Panc1 (cell line): ENCODE data around the gene PDE1A. TPM values are rescaled to one million over a fixed set of nuclear protein-coding genes. Genes with fewer than 3 reads are reported as not detected.

Experiments
- ATAC-seq: fragments of 200-7000 bp; cut with Tn5 transposase; 2 replicates; pipeline ENCODE4 v1.9.1; 2020; ENCODE audit warnings: mild to moderate bottlenecking, moderate library complexity
- BruUV-seq: library from RNA; stranded (reverse); fragments of 400-500 nt; replicated peaks from 2 replicates; lab custom pipeline; 2021; lab: Mats Ljungman, UMichigan
- CTCF ChIA-PET: fragments of 300-600 bp; sonication (Branson Sonifier 250); formaldehyde crosslinking; loops from one replicate; lab custom pipeline; 2022; ENCODE audit warnings: antibody characterized with exemption; lab: Charles Lee
- POLR2A ChIA-PET: fragments of 300-600 bp; sonication (Branson Sonifier 250); formaldehyde crosslinking; loops from one replicate; lab custom pipeline; 2022; ENCODE audit warnings: antibody characterized with exemption; lab: Charles Lee
- DNase-seq: peaks from one replicate; pipeline ENCODE4 v3.0.0-alpha.2; 2010; ENCODE audit warnings: low read depth, low spot score
- H3K27ac ChIP-seq: 2 replicates; pipeline ENCODE4 v1.5.1; 2011; ENCODE audit warnings: mild to moderate bottlenecking, low read length, inconsistent platforms
- H3K27me3 ChIP-seq: fragments of 200-500 bp; sonication (Bioruptor generic); 2 replicates; pipeline ENCODE4 v1.6.0; 2014; ENCODE audit warnings: low read length, inconsistent platforms; ENCODE audit not compliant: control insufficient read depth, insufficient read depth
- H3K36me3 ChIP-seq: fragments of 200-500 bp; sonication (Bioruptor generic); 2 replicates; pipeline ENCODE4 v1.5.1; 2014; ENCODE audit warnings: inconsistent platforms, mild to moderate bottlenecking, low read length, moderate library complexity; ENCODE audit not compliant: control insufficient read depth, insufficient read depth
- H3K4me1 ChIP-seq: 2 replicates; pipeline ENCODE4 v1.5.1; 2011; ENCODE audit warnings: inconsistent platforms, mild to moderate bottlenecking, low read length, moderate library complexity; ENCODE audit not compliant: control insufficient read depth, insufficient read depth
- H3K4me3 ChIP-seq, 2 experiments: 2 replicates each; pipeline ENCODE4 v1.5.1; 2011 to 2012; ENCODE audit warnings: low read depth in 2 of 2, low read length in 2 of 2, mild to moderate bottlenecking in 2 of 2, inconsistent platforms in 1 of 2, moderate library complexity in 1 of 2
- H3K9me3 ChIP-seq: fragments of 200-500 bp; sonication (Bioruptor generic); 2 replicates; pipeline ENCODE4 v1.5.1; 2014; ENCODE audit warnings: low read depth, mild to moderate bottlenecking, inconsistent platforms, low read length, moderate library complexity; ENCODE audit not compliant: control insufficient read depth, insufficient read depth
- POLR2AphosphoS5 ChIP-seq: IDR thresholded peaks from 2 replicates; pipeline ENCODE4 v1.6.1; 2012; ENCODE audit warnings: mild to moderate bottlenecking, low read depth, low read length, moderate library complexity
- SIN3A ChIP-seq: IDR thresholded peaks from 2 replicates; pipeline ENCODE4 v1.6.1; 2012; ENCODE audit warnings: low read depth, mild to moderate bottlenecking, low read length, moderate library complexity, borderline replicate concordance; ENCODE audit not compliant: insufficient read depth
- TCF7L2 ChIP-seq: IDR thresholded peaks from 2 replicates; pipeline ENCODE4 v1.6.1; 2011; ENCODE audit warnings: mild to moderate bottlenecking, low read depth, low read length, inconsistent platforms
- in situ Hi-C: cut with HindIII; loops from 2 replicates; pipeline ENCODE4 v1.10.0; 2016; ENCODE audit warnings: low sequenced_read_pairs, low pct_unique_long_range_greater_than_20kb
- intact Hi-C: fragments of 100-400 bp; cut with micrococcal nuclease; formaldehyde crosslinking; loops from one replicate; pipeline ENCODE4 v1.10.0; 2022; ENCODE audit not compliant: unreplicated experiment
- total RNA-seq: library from RNA; stranded (reverse); gene quantifications from one replicate; pipeline ENCODE4 v1.2.1, GENCODE V29; 2021; ENCODE audit not compliant: unreplicated experiment
- TF ChIP-seq, protein P1 (sequence below): fragments of 450-650 bp; IDR thresholded peaks from 2 replicates; pipeline ENCODE4 v1.5.1; 2017; ENCODE audit warnings: mild to moderate bottlenecking
- TF ChIP-seq, protein P2 (sequence below), 2 experiments: IDR thresholded peaks; 2 replicates each; pipeline ENCODE4 v1.6.1; 2011 to 2012; ENCODE audit warnings: low read depth in 2 of 2, control low read depth in 1 of 2, low read length in 1 of 2, mild to moderate bottlenecking in 1 of 2, moderate library complexity in 1 of 2; ENCODE audit not compliant: insufficient read depth in 1 of 2

Gene PDE1A
- total RNA-seq, 1 experiment from 2014 or later: 0.08 TPM

DNA sequence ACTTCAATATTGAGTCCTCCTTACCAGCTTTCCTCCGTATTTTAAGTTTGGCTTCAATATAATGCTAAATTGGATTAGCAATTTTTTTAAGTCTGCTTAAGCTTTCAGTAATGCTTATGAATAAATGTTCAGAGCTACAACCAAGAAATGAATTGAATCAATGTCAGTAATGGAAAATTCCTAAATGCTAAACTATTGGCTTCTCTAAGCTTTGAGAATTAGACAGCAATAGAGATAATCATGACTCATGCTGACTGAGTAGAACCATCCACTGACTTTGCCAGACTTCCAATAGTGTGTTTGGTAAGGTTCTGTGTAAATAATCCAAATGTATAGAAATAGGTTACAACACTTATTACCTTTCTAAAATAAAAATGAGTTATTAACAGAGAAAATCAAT is 8.9 kb upstream of the PDE1A start:
- no peak overlapping the region for H3K4me3 ChIP-seq

DNA sequence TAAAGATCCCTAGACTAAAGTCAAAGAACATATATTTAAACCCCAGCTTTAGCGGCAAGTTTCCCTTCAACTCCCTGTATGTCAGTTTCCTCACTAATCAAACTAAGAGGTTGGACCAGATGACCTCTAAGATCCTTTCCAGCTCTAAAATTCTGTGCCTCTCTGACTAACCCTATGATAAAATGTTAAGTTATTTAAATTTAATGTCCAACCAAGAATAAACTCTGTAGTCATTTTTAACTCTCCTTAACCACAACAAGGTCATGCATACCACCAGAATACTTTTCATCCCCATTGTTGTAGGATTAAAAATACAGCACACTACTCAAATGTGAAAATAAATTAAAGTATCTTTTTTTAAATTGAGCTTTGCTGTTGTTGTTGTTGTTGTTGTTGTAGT is 5.2 kb upstream of the PDE1A start:
- H3K27me3 ChIP-seq: no peaks in the 10 kb centered on the region
- H3K9me3 ChIP-seq: no peaks in the 10 kb centered on the region
- no peaks in the 10 kb centered on the region for H3K36me3 ChIP-seq
- H3K4me3 ChIP-seq: no peak overlapping the region
- CTCF ChIA-PET: interaction anchor here (0.6 kb wide), 1 partner anchor 8 kb away, joined by 3 read pairs; no protein-coding TSS in a partner anchor
- no peak for ATAC-seq
- TF ChIP-seq SIN3A (no peak), POLR2AphosphoS5 (no peak), TCF7L2 (no peak)
- TF ChIP-seq, protein P1, sequence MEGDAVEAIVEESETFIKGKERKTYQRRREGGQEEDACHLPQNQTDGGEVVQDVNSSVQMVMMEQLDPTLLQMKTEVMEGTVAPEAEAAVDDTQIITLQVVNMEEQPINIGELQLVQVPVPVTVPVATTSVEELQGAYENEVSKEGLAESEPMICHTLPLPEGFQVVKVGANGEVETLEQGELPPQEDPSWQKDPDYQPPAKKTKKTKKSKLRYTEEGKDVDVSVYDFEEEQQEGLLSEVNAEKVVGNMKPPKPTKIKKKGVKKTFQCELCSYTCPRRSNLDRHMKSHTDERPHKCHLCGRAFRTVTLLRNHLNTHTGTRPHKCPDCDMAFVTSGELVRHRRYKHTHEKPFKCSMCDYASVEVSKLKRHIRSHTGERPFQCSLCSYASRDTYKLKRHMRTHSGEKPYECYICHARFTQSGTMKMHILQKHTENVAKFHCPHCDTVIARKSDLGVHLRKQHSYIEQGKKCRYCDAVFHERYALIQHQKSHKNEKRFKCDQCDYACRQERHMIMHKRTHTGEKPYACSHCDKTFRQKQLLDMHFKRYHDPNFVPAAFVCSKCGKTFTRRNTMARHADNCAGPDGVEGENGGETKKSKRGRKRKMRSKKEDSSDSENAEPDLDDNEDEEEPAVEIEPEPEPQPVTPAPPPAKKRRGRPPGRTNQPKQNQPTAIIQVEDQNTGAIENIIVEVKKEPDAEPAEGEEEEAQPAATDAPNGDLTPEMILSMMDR: no peak
- TF ChIP-seq, protein P2, sequence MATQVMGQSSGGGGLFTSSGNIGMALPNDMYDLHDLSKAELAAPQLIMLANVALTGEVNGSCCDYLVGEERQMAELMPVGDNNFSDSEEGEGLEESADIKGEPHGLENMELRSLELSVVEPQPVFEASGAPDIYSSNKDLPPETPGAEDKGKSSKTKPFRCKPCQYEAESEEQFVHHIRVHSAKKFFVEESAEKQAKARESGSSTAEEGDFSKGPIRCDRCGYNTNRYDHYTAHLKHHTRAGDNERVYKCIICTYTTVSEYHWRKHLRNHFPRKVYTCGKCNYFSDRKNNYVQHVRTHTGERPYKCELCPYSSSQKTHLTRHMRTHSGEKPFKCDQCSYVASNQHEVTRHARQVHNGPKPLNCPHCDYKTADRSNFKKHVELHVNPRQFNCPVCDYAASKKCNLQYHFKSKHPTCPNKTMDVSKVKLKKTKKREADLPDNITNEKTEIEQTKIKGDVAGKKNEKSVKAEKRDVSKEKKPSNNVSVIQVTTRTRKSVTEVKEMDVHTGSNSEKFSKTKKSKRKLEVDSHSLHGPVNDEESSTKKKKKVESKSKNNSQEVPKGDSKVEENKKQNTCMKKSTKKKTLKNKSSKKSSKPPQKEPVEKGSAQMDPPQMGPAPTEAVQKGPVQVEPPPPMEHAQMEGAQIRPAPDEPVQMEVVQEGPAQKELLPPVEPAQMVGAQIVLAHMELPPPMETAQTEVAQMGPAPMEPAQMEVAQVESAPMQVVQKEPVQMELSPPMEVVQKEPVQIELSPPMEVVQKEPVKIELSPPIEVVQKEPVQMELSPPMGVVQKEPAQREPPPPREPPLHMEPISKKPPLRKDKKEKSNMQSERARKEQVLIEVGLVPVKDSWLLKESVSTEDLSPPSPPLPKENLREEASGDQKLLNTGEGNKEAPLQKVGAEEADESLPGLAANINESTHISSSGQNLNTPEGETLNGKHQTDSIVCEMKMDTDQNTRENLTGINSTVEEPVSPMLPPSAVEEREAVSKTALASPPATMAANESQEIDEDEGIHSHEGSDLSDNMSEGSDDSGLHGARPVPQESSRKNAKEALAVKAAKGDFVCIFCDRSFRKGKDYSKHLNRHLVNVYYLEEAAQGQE (IDR thresholded peaks at IDR 0.05; ENCODE audit: insufficient read depth in 1 of 2, low read depth in 2 of 2, low read length in 1 of 2): no peak
- no peaks in the 10 kb centered on the region for H3K4me1 ChIP-seq
- no TSS peak for BruUV-seq
- H3K27ac ChIP-seq: no peak overlapping the region
- no peak for DNase-seq
- intact Hi-C loops (no loop called here), in situ Hi-C loops (no loop called here)
- POLR2A ChIA-PET: no interaction called here

More for the DNA sequence above, 8.9 kb upstream of the PDE1A start:
- TF ChIP-seq, protein P1: no peak
- no peak for TF ChIP-seq POLR2AphosphoS5
- TF ChIP-seq, protein P2 (IDR thresholded peaks at IDR 0.05; ENCODE audit: insufficient read depth in 1 of 2, low read depth in 2 of 2, low read length in 1 of 2): no peak
- no peak for TF ChIP-seq SIN3A
- TF ChIP-seq TCF7L2: no peak
- POLR2A ChIA-PET: no interaction called here
- Histone ChIP-seq H3K9me3 (no peaks in the 10 kb centered on the region), H3K36me3 (no peaks in the 10 kb centered on the region), H3K4me1 (no peaks in the 10 kb centered on the region), H3K27ac (no peak overlapping the region), H3K27me3 (no peaks in the 10 kb centered on the region)
- BruUV-seq: no TSS peak
- in situ Hi-C loops: no loop called here
- CTCF ChIA-PET: no interaction called here
- no peak for DNase-seq
- ATAC-seq: no peak
- intact Hi-C loops: no loop called here
